Stimulated activated CD4-positive, alpha-beta T cell treated with anti-CD3 and anti-CD28 coated beads, TNF-alpha, amount 100 ng/mL, for 24 hours (primary cell): Measurements from ENCODE around the gene CSF3.
"Not testable (repeated sequence)": the region's sequence is repeated elsewhere in the genome, so short reads cannot be mapped to it uniquely, and the experiment has no call there.

Source experiments
- DNase-seq, 3 experiments: peaks; one replicate each; pipeline ENCODE4 v3.0.0-alpha.2; 2020; ENCODE audit warnings: low read depth in 3 of 3

CSF3 gene

GRCh38 chr17:39997543-39997942 lies 17.7 kb upstream of the CSF3 start:
- no peak for DNase-seq

GRCh38 chr17:39999067-39999466 lies 16.2 kb upstream of the CSF3 start:
- no peak for DNase-seq

GRCh38 chr17:40000161-40000560 lies 15.1 kb upstream of the CSF3 start:
- DNase-seq: no peak

- not testable (repeated sequence) for DNase-seq
These were observed 13.9 kb upstream of the CSF3 start for GRCh38 chr17:40001335-40001734.

GRCh38 chr17:40004072-40004471 lies 11.2 kb upstream of the CSF3 start:
- DNase-seq: no peak

- no peak for DNase-seq
These were observed 10.5 kb upstream of the CSF3 start for GRCh38 chr17:40004712-40005111.

- DNase-seq: no peak
These were observed 9.7 kb upstream of the CSF3 start for GRCh38 chr17:40005520-40005919.

- not testable (repeated sequence) for DNase-seq
These were observed 4.2 kb upstream of the CSF3 start for GRCh38 chr17:40010946-40011500.

GRCh38 chr17:40012017-40012647 lies 3.1 kb upstream of the CSF3 start:
- DNase-seq: not testable (repeated sequence)

GRCh38 chr17:40014375-40014980 lies 762 bp upstream of the CSF3 start:
- DNase-seq: no peak

GRCh38 chr17:40015998-40016985 lies 1.1 kb downstream of the CSF3 start:
- no peak for DNase-seq

GRCh38 chr17:40017422-40018080 lies 2.3 kb downstream of the CSF3 start:
- DNase-seq: no peak

GRCh38 chr17:40018211-40019121 lies 3.2 kb downstream of the CSF3 start:
- no peak for DNase-seq

- no peak for DNase-seq
These were observed 4.1 kb downstream of the CSF3 start for GRCh38 chr17:40019140-40019991.

- DNase-seq: no peak
These were observed 4.9 kb downstream of the CSF3 start for GRCh38 chr17:40020146-40020545.

- DNase-seq: no peak
These were observed 6.3 kb downstream of the CSF3 start for GRCh38 chr17:40021451-40021971.

- DNase-seq: no peak
These were observed 7.3 kb downstream of the CSF3 start for GRCh38 chr17:40022497-40022896.

GRCh38 chr17:40022961-40023541 lies 7.8 kb downstream of the CSF3 start:
- DNase-seq: no peak
